HUES64 (cell line): ENCODE data around the gene FCF1. TPM values are rescaled to one million over a fixed set of nuclear protein-coding genes. Genes with fewer than 3 reads are reported as not detected.

Source experiments
- H3K27ac ChIP-seq: 2 replicates; pipeline ENCODE4 v1.7.0; 2013; ENCODE audit warnings: low read depth, low read length, inconsistent platforms
- H3K27me3 ChIP-seq: 2 replicates; pipeline ENCODE4 v1.6.1; 2013; ENCODE audit warnings: mild to moderate bottlenecking, low read length; ENCODE audit not compliant: insufficient read depth
- H3K36me3 ChIP-seq: 2 replicates; pipeline ENCODE4 v1.6.1; 2013; ENCODE audit warnings: mild to moderate bottlenecking, low read length; ENCODE audit not compliant: insufficient read depth
- H3K4me1 ChIP-seq: 2 replicates; pipeline ENCODE4 v1.6.1; 2013; ENCODE audit warnings: mild to moderate bottlenecking, low read length, moderate library complexity; ENCODE audit not compliant: insufficient read depth
- H3K4me3 ChIP-seq: 2 replicates; pipeline ENCODE4 v1.5.1; 2013; ENCODE audit warnings: mild to moderate bottlenecking, low read length, moderate library complexity
- H3K9ac ChIP-seq: 2 replicates; pipeline ENCODE4 v1.6.1; 2013; ENCODE audit warnings: mild to moderate bottlenecking, low read depth, low read length
- H3K9me3 ChIP-seq: 2 replicates; pipeline ENCODE4 v1.6.1; 2013; ENCODE audit warnings: low read depth, low read length; ENCODE audit not compliant: insufficient read depth
- whole genome bisulfite sequencing: fragments of 150-250, 120-280 bp; methylation state at CpG from one replicate; pipeline ENCODE4 v1.1.7; 2013; ENCODE audit warnings: missing lambda C conversion rate; 5-methylcytosine and 5-hydroxymethylcytosine counted together
- polyA plus RNA-seq, 2 experiments: library from polyadenylated mRNA; stranded (reverse); fragments of 50-300 nt; gene quantifications; one replicate each; pipeline ENCODE4 v1.2.3, GENCODE V29; 2013

The FCF1 gene
- 58.3 TPM for polyA plus RNA-seq (2013, experiment 1 of 2)
- 64.6 TPM for polyA plus RNA-seq (2013, experiment 2 of 2)

DNA sequence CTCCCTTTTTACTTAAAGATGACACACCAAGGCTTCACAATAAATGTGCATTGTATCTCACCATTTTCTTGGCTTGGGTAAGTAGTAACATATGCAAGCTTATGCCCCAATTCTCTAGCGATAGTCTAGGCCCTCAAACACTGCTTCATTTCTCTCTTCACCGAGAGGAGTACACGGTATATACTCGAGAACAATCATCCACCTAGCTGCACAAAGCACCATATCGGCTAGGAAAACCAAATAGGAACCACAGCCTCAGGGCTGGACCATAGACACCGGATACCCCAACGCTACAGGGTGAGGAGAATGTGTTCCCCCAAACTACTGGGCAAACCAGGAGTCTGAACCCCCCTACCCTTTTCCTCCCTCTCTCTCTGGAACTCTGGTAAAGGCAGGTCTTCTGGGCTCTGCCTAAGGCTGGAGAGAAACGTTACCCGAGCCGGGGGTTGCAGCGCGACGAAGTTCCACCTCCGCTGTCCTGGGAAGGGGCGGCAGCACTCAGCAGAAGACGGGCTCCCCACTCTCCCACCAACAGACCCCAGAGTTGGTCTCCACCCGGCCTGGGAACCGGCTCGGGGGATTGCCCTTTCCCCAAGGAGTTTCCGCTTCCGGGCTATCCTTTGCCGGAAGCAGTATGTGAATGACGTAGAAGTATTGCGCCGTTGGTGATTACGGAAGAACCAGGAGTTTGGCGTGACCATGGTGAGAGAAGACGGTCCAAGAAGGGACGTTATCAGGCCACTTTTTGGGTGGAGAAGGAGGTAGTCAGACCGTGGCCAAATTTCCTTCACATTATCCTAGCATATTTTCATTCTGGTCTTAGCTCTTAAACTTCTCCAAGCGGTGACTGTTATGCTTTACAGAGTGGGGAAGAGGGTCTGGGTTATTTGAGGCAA is at the start of gene FCF1, which contains the start of gene AREL1:
Gene FCF1 (plus strand): TSS at position 646 of the 896 bp plus-strand sequence. CDS start 54 bp downstream, at position 700.
Gene AREL1 (minus strand): TSS at position 582 of the 896 bp plus-strand sequence. CDS start 27,465 bp downstream, outside the sequence.
- Histone ChIP-seq H3K27ac (no peak within 1 kb of the TSS), H3K9me3 (no peaks in the 10 kb centered on the region), H3K9ac (peak within 1 kb of the TSS; percentile 81), H3K36me3 (peaks cover 35% of the 10 kb centered on the region), H3K4me1 (no peaks in the 10 kb centered on the region), H3K27me3 (no peaks in the 10 kb centered on the region), H3K4me3 (peak within 1 kb of the TSS; percentile 75)
- under 1% methylated on average over 30 of the region's 31 CpGs for WGBS

DNA sequence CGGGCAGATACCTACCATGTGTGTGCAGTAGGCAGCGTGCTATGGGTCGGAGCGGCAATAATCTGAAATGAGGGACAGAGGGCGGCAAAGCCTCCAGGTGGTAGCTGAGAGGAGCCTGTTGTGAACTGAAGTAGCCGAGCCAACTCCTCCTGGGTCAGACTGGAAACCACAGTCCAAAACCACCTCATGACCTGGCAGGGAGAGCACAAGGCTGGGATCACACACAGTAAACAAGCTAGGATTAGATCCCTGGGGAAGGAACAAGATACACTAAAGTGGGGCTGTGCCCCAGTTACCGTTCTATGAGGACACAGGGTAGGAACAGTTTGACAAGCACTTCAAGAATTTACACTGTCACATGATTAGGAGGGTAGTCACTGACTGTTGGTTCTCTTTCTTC is 49.1 kb upstream of the FCF1 start:
- no peak overlapping the region for H3K9ac ChIP-seq
- H3K4me1 ChIP-seq = no peaks in the 10 kb centered on the region
- peaks cover 87% of the 10 kb centered on the region for H3K36me3 ChIP-seq
- WGBS = 98% methylated on average over 7 of the region's 7 CpGs
- no peaks in the 10 kb centered on the region for H3K9me3 ChIP-seq
- H3K27ac ChIP-seq = no peak overlapping the region
- H3K4me3 ChIP-seq = no peak overlapping the region
- no peaks in the 10 kb centered on the region for H3K27me3 ChIP-seq

DNA sequence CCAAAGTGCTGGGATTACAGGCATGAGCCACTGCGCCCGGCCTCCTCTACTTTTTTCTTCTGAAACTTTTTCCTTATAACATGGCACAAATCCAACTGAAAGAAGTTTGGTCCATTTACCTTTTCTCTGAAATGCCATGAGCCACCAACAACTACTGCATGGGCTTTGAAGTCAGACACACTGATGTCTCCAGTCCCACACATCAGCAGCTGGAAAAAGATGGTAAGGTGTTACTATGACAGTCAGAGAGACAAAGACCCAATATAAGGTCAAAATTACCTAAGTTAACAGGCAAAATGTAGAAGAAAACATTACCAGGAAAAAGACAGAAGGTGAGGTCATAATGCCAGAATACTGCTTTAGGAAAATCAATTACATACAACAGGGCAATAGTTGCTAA is 48.2 kb upstream of the FCF1 start:
- WGBS = 89% methylated on average over 2 of the region's 2 CpGs
- no peak overlapping the region for H3K27ac ChIP-seq
- H3K36me3 ChIP-seq = peaks cover 92% of the 10 kb centered on the region

GRCh38 chr14:74667758-74668157 is 45.2 kb upstream of the FCF1 start:
- Histone ChIP-seq H3K9me3 (no peaks in the 10 kb centered on the region), H3K36me3 (peaks cover 94% of the 10 kb centered on the region), H3K27me3 (no peaks in the 10 kb centered on the region), H3K4me3 (no peak overlapping the region), H3K4me1 (no peaks in the 10 kb centered on the region), H3K9ac (no peak overlapping the region), H3K27ac (no peak overlapping the region)
- WGBS = 100% methylated on average over 1 of the region's 1 CpG

More for the DNA sequence above, 48.2 kb upstream of the FCF1 start:
- Histone ChIP-seq H3K4me1 (no peaks in the 10 kb centered on the region), H3K4me3 (no peak overlapping the region), H3K9ac (no peak overlapping the region), H3K27me3 (no peaks in the 10 kb centered on the region), H3K9me3 (no peaks in the 10 kb centered on the region)

DNA sequence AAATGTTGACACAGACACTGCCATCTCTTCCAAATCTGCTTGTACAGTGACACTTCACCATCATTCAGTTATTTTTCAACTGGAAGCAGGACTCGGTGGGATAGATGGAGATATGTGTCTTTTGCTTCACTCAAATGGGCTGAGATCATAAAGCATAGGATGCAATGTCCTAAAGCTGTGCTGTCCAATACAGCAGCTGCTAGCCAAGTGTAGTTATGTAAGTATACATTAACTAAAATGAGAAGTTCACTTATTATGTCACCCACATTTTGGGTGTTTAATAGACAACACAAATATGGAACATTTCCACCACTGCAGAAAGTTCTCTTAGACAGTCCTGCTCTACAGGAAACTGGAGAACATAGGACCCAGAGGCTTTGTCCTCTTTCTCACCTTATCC is 43.7 kb upstream of the FCF1 start:
- Histone ChIP-seq H3K27ac (no peak overlapping the region), H3K27me3 (no peaks in the 10 kb centered on the region), H3K9ac (no peak overlapping the region), H3K9me3 (no peaks in the 10 kb centered on the region), H3K4me3 (no peak overlapping the region), H3K36me3 (peaks cover 94% of the 10 kb centered on the region), H3K4me1 (no peaks in the 10 kb centered on the region)
- WGBS = 84% methylated on average over 1 of the region's 1 CpG

- Histone ChIP-seq H3K36me3 (peaks cover 97% of the 10 kb centered on the region), H3K27ac (no peak overlapping the region), H3K4me1 (no peaks in the 10 kb centered on the region), H3K9ac (no peak overlapping the region), H3K9me3 (no peaks in the 10 kb centered on the region), H3K4me3 (no peak overlapping the region), H3K27me3 (no peaks in the 10 kb centered on the region)
- WGBS = 95% methylated on average over 10 of the region's 10 CpGs
These were observed 43.1 kb upstream of the FCF1 start for GRCh38 chr14:74669846-74670245.

GRCh38 chr14:74670726-74671411 is 42.1 kb upstream of the FCF1 start:
- WGBS = 96% methylated on average over 8 of the region's 9 CpGs
- H3K4me3 ChIP-seq = no peak overlapping the region
- no peaks in the 10 kb centered on the region for H3K9me3 ChIP-seq
- no peaks in the 10 kb centered on the region for H3K4me1 ChIP-seq
- no peaks in the 10 kb centered on the region for H3K27me3 ChIP-seq
- no peak overlapping the region for H3K27ac ChIP-seq
- H3K9ac ChIP-seq = no peak overlapping the region
- H3K36me3 ChIP-seq = peaks cover 98% of the 10 kb centered on the region

- Histone ChIP-seq H3K4me3 (no peak overlapping the region), H3K27me3 (no peaks in the 10 kb centered on the region), H3K36me3 (peaks cover 97% of the 10 kb centered on the region), H3K9ac (no peak overlapping the region), H3K9me3 (no peaks in the 10 kb centered on the region), H3K27ac (no peak overlapping the region), H3K4me1 (no peaks in the 10 kb centered on the region)
- WGBS = 97% methylated on average over 4 of the region's 4 CpGs
These were observed 41.2 kb upstream of the FCF1 start for GRCh38 chr14:74671789-74672188.

GRCh38 chr14:74673768-74674167 is 39.2 kb upstream of the FCF1 start:
- peaks cover 84% of the 10 kb centered on the region for H3K36me3 ChIP-seq
- H3K4me3 ChIP-seq = no peak overlapping the region
- no peak overlapping the region for H3K9ac ChIP-seq
- H3K4me1 ChIP-seq = no peaks in the 10 kb centered on the region
- H3K9me3 ChIP-seq = no peaks in the 10 kb centered on the region
- H3K27me3 ChIP-seq = no peaks in the 10 kb centered on the region
- 94% methylated on average over 3 of the region's 4 CpGs for WGBS
- no peak overlapping the region for H3K27ac ChIP-seq

DNA sequence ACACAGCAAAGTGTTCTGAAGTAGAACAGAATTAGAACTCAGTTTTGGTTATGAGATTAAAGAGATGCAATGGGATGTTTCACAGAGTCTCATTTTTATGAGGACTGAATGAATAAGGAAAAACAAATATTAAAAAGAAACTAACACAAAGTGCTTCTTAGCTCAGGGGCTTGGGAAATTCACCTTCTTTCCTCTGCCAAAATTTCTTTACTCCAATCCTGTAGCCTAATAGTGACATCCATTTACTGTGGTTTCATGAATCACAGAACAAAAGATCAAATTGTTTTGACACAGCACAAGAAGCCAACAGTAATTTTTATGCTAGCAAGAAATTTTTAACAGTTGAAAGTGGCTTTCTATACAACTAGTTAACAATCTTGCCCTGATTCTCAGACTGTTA is 37.7 kb upstream of the FCF1 start:
- H3K9ac ChIP-seq = no peak overlapping the region
- H3K4me1 ChIP-seq = no peaks in the 10 kb centered on the region
- H3K9me3 ChIP-seq = no peaks in the 10 kb centered on the region
- H3K27ac ChIP-seq = no peak overlapping the region
- H3K4me3 ChIP-seq = no peak overlapping the region
- H3K27me3 ChIP-seq = no peaks in the 10 kb centered on the region
- peaks cover 70% of the 10 kb centered on the region for H3K36me3 ChIP-seq
